ENCODE results near the gene TMEM132C. TPM values are rescaled to one million over a fixed set of nuclear protein-coding genes. Genes with fewer than 3 reads are reported as not detected.

Gene TMEM132C
- total RNA-seq, 1 experiment from 2014 or later = not detected

GRCh38 chr12:128286970-128287369 is 20.0 kb downstream of the TMEM132C start:
- DNase-seq (ENCODE audit: unreplicated experiment) = no peak
- no peak overlapping the region for H3K27ac Mint-ChIP-seq (ENCODE audit: low read depth, unreplicated experiment)
- intact Hi-C loops (cut with micrococcal nuclease) = no loop called here
- no peaks in the 10 kb centered on the region for H3K4me1 Mint-ChIP-seq (ENCODE audit: insufficient read depth, unreplicated experiment)
- ChIA-PET POLR2A (no interaction called here), CTCF (no interaction called here)
- H3K4me3 Mint-ChIP-seq (ENCODE audit: unreplicated experiment) = no peak overlapping the region
- no peaks in the 10 kb centered on the region for H3K36me3 Mint-ChIP-seq (ENCODE audit: insufficient read depth, unreplicated experiment)
- TF ChIP-seq, protein P1, sequence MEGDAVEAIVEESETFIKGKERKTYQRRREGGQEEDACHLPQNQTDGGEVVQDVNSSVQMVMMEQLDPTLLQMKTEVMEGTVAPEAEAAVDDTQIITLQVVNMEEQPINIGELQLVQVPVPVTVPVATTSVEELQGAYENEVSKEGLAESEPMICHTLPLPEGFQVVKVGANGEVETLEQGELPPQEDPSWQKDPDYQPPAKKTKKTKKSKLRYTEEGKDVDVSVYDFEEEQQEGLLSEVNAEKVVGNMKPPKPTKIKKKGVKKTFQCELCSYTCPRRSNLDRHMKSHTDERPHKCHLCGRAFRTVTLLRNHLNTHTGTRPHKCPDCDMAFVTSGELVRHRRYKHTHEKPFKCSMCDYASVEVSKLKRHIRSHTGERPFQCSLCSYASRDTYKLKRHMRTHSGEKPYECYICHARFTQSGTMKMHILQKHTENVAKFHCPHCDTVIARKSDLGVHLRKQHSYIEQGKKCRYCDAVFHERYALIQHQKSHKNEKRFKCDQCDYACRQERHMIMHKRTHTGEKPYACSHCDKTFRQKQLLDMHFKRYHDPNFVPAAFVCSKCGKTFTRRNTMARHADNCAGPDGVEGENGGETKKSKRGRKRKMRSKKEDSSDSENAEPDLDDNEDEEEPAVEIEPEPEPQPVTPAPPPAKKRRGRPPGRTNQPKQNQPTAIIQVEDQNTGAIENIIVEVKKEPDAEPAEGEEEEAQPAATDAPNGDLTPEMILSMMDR (IDR thresholded peaks at IDR 0.05; ENCODE audit: unreplicated experiment) = no peak
- peaks cover 60% of the 10 kb centered on the region for H3K9me3 Mint-ChIP-seq (ENCODE audit: unreplicated experiment)
- H3K27me3 Mint-ChIP-seq (ENCODE audit: insufficient read depth, unreplicated experiment) = no peaks in the 10 kb centered on the region
- no TSS peak for BruUV-seq (replicated peaks)

DNA sequence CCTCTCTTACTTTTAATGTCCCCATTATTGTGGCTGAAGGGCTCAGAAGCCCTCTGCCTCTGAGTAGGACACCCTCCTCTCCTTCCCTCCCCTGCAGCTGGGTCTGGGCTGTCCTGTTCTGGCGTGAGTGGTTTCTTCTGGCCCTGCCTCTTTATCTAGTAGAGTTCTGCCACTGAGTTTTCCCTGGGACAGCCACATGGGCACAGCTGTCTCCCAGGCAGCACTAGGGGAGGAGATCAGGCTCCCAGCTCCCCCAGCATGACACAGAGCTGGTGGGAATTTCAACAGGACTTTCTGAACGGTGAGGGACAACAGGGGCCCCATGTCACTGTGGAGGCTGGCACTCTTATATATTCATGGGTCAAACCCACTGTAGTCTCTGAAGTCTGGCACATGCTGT is 21.4 kb downstream of the TMEM132C start:
- H3K9me3 Mint-ChIP-seq (ENCODE audit: unreplicated experiment) = peaks cover 52% of the 10 kb centered on the region
- intact Hi-C loops (cut with micrococcal nuclease) = no loop called here

GRCh38 chr12:128288896-128289295 is 21.9 kb downstream of the TMEM132C start:
- H3K4me3 Mint-ChIP-seq (ENCODE audit: unreplicated experiment) = no peak overlapping the region
- DNase-seq (ENCODE audit: unreplicated experiment) = no peak
- CTCF ChIA-PET = no interaction called here
- peaks cover 47% of the 10 kb centered on the region for H3K9me3 Mint-ChIP-seq (ENCODE audit: unreplicated experiment)
- intact Hi-C loops (cut with micrococcal nuclease) = no loop called here
- TF ChIP-seq, protein P1 (IDR thresholded peaks at IDR 0.05; ENCODE audit: unreplicated experiment) = no peak
- no TSS peak for BruUV-seq (replicated peaks)
- H3K27me3 Mint-ChIP-seq (ENCODE audit: insufficient read depth, unreplicated experiment) = no peaks in the 10 kb centered on the region
- POLR2A ChIA-PET = no interaction called here
- H3K4me1 Mint-ChIP-seq (ENCODE audit: insufficient read depth, unreplicated experiment) = no peaks in the 10 kb centered on the region
- no peak overlapping the region for H3K27ac Mint-ChIP-seq (ENCODE audit: low read depth, unreplicated experiment)
- H3K36me3 Mint-ChIP-seq (ENCODE audit: insufficient read depth, unreplicated experiment) = no peaks in the 10 kb centered on the region

More for the DNA sequence above, 21.4 kb downstream of the TMEM132C start:
- H3K36me3 Mint-ChIP-seq (ENCODE audit: insufficient read depth, unreplicated experiment) = no peaks in the 10 kb centered on the region
- TF ChIP-seq, protein P1 (IDR thresholded peaks at IDR 0.05; ENCODE audit: unreplicated experiment) = no peak
- H3K4me3 Mint-ChIP-seq (ENCODE audit: unreplicated experiment) = no peak overlapping the region
- no peak for DNase-seq (ENCODE audit: unreplicated experiment)
- no peaks in the 10 kb centered on the region for H3K4me1 Mint-ChIP-seq (ENCODE audit: insufficient read depth, unreplicated experiment)
- H3K27ac Mint-ChIP-seq (ENCODE audit: low read depth, unreplicated experiment) = no peak overlapping the region
- no peaks in the 10 kb centered on the region for H3K27me3 Mint-ChIP-seq (ENCODE audit: insufficient read depth, unreplicated experiment)
- ChIA-PET CTCF (no interaction called here), POLR2A (no interaction called here)
- no TSS peak for BruUV-seq (replicated peaks)

DNA sequence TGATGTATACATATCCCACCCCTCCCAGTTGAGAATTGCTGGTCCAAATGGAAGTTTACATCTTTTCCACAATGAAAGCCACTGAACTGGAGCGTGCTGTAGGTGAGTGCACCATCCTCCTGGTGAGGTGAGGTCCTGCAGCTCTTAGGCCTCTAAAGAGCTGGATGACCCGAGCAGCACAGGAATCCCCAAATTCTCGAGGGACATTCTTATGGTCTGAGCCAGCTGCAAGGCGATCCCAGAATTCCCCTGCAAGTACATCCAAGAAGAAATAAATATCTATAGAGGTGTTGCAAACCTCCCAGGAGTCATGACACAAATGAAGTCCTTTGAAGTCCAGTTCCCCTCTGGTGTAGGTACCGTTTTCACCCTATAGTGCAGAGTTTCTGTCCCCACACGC is 24.0 kb downstream of the TMEM132C start:
- CTCF ChIA-PET = no interaction called here
- peaks cover 43% of the 10 kb centered on the region for H3K9me3 Mint-ChIP-seq (ENCODE audit: unreplicated experiment)
- no TSS peak for BruUV-seq (replicated peaks)

More for the DNA sequence above, 24.0 kb downstream of the TMEM132C start:
- Mint-ChIP-seq H3K4me3 (ENCODE audit: unreplicated experiment) (no peak overlapping the region), H3K27me3 (ENCODE audit: insufficient read depth, unreplicated experiment) (no peaks in the 10 kb centered on the region), H3K27ac (ENCODE audit: low read depth, unreplicated experiment) (no peak overlapping the region), H3K36me3 (ENCODE audit: insufficient read depth, unreplicated experiment) (no peaks in the 10 kb centered on the region), H3K4me1 (ENCODE audit: insufficient read depth, unreplicated experiment) (no peaks in the 10 kb centered on the region)
- POLR2A ChIA-PET = no interaction called here
- intact Hi-C loops (cut with micrococcal nuclease) = no loop called here
- TF ChIP-seq, protein P1 (IDR thresholded peaks at IDR 0.05; ENCODE audit: unreplicated experiment) = no peak
- no peak for DNase-seq (ENCODE audit: unreplicated experiment)
